Vein endothelial cell (primary cell): ENCODE data around the gene AIG1. TPM values are rescaled to one million over a fixed set of nuclear protein-coding genes. Genes with fewer than 3 reads are reported as not detected.

Source experiments
- total RNA-seq: library from RNA; depleted of rRNA; stranded (reverse); fragments of >200 nt; gene quantifications from 2 replicates; pipeline ENCODE4 v1.2.3, GENCODE V29; 2012

Gene AIG1
- total RNA-seq, result 18.9 and 20.4 TPM in 2 replicates

GRCh38 chr6:143060806-143061596 lies at the start of gene AIG1:
TSS of gene AIG1 (plus strand) at chr6:143060889. CDS start at chr6:143060926, 37 bp downstream.

Other genes with a start within 250 kb of the AIG1 start
- 4.9 and 15.4 TPM in 2 replicates for gene HIVEP2, start 115.7 kb upstream of the AIG1 start, total RNA-seq